ENCODE results near the gene ARAP2.

The ARAP2 gene

DNA sequence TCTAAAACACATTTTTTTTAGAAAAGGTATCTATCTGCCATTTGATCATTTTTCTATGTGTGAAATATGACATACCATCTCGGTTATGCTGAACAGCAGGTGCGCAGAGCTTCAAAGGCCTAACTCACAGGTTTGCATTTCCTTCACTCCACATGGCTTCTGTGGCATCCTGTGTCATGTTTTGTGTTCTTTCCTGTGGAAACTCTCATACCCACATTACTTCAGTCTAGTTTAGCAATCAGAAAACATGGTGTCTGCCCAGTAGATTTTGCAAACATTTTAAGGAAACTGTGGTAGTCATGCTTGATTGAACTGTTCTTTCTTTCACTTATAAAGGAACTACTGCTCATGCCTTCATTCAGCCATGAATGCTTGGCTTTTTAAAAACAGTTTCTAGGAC lies 11.3 kb upstream of the ARAP2 start:
- no peak for DNase-seq

DNA sequence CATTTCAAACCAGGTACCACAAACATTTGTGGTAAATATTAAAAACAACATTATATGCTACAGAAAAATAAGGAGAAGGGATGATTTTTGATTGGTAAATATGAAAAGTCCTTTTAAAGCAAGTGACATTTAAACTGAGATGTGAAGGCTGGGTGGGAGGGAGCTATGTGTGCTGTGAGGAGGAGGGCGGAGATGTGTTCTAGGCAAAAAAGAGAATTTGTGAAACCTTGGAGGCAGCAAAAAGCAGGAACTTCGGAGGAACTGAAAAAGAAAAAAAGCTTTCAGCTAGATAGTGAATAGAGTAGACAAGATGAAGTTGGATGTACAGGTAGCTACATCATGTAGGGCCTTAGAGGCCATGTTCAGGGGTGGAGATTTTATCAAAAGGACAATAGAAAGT lies 10.1 kb upstream of the ARAP2 start:
- DNase-seq: no peak

DNA sequence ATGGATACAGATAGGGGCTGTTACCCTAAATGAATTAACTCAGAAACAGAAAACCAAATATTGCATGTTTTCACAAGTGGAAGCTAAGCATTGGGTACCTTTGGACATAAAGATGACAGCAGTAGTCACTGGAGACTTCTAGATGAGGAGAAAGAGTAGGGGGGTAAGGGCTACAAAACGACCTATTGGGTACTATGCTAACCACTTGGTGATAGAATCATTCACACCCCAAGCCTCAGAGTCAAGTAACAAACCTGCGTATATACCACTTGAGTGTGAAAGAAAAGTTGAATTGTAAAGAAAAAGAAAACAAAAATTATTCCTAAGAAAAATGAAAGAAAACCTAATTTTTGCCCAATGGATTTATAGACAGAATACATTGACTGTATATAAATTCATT lies 7.7 kb upstream of the ARAP2 start:
- DNase-seq: no peak

DNA sequence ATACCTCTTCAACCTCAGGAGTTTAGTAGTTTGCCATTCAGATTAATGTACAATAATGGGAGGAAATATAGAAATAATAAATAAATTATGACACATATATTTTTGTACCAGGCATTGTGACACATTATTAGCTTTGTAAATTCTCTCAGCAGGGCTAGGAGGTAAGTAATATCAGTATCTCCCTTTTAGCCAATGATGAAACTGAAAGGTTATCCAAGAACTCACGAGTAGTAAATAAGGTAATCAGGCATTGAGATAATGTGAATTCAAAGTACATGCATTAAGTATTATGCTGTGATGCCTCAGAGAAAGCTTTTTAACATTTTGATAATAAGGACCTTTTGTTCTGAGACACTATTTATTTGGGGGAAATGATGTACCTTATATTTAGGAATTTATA lies 5.3 kb upstream of the ARAP2 start:
- DNase-seq: no peak

DNA sequence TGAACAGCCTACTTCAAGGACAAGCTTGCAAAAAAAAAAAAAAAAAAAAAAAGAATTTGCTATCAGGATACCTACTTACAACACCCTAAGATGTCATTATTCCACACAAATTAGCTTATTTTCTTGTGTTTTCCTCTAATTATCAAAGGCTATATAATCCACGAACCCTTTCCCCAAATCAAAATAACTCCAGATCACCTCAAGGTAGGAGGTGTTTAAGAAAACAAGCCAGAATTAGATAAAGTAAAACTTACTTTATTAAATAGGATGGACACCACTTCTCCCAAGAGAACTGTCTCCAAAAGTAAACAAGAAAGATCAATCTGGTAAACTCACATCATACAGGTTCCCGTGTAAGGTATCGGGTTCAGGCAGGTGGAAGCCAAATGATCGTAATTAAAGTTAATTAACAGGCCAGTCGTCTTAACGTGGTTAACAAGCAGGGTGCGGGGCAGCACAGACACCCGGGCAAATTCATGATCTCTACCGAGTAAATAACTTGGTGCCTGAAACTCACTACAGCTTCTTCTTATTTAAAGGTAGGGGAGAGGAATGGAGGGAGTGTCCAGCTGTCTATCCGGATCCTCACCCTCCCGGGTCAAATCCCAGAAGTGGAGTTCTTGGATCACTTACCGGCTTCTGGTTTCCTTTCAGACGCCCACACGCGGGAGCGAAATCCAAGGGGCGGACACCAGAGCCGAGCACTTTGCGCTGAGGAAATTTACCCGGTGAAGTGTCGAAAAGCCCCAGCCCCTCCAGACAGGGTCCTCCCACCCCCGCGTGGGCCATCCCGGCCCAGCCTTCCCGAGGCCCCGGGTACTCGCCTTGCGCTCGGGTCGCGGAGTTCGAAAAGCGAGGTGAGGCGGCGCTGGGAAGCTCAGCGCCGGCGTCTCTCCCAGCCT lies 708 bp downstream of the ARAP2 start:
- DNase-seq: no peak

DNA sequence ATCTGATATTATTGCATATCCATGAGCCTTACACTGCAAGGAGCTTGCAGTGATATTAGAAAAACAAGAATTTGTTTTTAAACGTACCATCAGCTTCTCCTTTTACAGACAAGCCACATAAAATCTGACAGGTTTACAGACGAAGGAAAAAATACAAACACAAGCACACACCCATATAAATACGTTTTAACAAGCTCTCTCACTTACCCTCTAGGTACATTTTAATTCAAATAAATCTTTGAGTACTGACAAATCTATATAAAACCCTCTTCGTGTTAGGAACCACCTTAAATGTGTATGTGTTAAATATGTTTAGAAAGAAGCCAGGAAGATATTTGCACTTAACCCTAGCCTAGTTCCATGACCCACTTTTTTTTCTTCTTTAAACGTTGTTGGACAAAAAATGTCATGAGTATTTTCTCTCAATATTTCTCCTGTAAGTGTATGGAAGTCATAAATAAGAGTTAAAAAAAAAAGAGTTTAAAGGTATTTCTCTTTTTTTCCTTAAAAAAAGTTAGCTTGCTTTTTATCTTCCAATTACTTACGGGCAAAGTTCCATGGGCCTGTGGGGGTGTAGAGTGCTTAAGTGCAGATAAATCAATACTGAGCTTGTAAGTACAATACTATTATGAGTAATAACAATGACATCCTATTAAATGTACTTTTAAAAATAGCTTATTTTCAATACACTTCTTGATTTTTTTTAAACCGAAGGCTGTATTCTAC lies 1.5 kb downstream of the ARAP2 start:
- no peak for DNase-seq

DNA sequence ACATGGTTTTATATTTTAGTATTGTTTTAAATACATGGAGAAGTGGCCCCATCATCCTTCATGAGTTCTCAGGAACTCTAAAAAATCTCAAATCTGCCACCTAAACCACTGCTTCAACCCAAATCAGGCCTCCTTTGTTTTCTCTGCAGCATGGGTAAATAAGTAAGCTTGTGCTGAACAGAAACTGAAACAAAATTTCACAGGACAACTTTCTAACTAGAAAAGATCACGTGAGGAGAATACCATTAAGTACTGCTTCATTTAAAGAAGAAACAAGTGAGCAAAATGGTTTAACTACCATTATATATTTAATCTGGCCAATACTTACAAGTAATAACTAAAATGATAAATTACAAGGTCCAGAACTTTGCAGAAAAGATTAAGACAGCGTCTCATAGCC lies 2.5 kb downstream of the ARAP2 start:
- DNase-seq: no peak

DNA sequence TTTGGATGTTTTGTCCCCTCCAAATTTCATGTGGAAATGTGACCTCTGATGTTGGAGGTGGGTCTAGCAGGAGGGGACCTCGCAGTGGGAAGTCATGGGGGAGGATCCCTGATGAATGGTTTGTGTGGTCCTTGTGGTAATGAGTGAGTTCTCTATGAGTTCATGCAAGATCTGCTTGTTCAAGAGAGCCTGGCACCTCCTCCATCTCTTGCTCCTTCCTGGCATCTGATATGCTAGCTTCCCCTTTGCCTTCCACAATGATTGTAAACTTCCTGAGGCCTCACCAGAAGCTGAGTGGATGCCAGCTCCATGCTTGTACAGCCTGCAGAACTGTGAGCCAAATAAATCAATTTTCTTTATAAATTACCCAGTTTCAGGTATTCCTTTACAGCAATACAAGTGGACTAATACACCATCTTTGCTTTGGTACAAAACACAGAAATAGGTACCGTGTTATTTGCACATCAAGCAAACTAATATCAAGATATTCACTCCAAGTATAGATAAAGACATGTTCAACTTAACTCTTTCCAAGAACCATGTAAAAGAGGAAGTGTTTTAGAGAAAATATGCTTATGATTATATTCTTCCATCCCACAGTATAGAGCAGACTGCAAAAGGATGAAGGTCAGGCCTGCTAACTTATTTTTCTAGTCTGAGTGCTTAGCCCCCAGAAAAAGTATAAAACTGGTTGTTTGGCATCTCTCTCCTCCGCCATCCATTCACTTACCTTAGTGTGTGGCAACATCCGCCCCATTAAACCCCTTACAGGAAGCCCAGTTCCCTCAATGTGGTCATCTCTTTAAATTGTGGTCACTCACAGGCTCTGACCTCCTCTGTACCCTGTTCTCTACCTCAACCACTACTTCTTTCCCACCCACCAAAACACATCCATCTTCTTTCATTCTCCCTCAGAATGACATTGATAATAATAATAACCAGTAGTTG lies 6.7 kb downstream of the ARAP2 start:
- no peak for DNase-seq

DNA sequence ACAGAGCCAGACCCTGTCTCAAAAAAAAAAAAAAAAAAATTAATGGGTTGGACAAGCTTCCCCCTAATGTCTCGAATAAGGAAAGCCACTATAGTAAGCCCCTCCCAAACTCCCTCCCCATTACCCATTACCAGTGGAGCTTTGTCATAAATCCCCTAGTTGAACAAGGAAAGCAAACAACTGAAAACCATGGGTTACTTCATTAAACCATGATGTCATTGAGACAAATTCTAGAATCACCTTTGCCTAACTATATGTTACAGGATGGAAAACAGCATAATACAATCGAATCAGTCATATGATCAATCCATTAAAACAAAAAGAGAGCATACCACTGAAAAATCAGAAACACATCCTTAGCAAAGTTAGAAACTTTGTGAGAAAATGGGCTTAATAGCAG lies 8.2 kb downstream of the ARAP2 start:
- DNase-seq: no peak

DNA sequence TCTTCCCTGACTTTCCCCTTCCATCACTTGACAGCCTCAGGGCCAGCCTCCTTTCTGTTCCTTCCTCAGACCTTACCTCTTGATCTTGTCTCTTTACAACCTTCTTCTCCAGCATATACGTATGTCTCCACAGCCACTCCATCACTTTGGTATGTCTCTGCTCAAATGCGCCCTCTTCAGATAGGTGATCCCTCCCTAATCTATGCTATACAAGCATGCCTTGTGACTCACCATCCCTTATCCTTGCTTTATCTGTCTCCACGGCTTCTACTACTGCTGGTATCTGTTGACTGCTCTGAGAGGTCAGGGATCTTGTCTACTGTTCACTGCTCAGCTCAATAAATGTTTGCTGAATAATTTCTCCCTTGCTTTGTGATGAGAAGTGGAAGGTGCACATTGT lies 9.0 kb downstream of the ARAP2 start:
- no peak for DNase-seq

DNA sequence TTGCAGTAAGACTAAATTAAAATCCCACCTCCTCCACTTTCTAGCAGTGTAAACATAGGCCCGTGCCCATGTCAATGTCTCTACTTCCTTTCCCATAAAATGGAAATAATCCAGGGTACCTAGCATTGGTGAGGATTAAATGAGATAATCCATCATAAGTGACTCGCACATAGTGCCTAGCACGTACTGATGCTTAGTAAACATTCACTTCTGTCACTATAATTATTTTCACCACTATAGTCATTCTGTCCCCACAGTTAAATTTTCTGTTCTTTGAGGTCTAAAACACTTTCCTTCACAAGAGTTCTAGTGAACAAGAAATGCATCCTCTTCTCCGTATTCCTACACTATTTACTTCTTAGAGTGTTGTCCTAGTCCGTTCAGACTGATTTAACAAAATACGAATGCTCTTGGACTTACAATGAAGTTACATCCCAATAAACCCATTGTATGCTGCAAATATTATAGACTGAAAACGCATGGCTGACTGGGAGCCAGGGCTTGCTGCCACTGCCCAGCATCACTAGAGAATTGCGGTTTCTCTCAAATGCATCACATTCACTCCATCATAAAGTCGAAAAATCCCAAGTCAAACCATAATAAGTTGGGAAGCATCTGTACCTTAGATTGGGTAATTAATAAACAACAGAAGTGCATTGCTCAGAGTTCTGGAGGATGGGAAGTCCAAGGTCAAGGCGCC lies 10.6 kb downstream of the ARAP2 start:
- no peak for DNase-seq

DNA sequence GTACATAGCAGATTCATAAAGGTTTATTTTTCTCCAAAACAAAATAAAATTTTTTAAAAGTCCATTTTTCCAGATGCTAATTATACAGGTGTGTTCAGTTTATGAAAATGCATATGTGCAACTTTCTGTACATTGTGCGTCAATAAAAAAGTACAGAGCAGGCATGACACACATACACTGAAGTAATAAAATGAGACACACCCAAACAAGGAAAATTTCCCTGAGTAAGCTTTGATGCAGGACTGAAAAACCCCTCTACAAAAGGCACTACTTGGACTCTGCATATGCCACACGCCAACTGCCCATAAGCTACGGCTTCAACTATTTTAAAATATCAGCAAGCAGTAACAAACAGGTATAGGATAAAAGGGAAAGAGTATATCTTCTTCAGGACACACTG lies 13.8 kb downstream of the ARAP2 start:
- DNase-seq: no peak

DNA sequence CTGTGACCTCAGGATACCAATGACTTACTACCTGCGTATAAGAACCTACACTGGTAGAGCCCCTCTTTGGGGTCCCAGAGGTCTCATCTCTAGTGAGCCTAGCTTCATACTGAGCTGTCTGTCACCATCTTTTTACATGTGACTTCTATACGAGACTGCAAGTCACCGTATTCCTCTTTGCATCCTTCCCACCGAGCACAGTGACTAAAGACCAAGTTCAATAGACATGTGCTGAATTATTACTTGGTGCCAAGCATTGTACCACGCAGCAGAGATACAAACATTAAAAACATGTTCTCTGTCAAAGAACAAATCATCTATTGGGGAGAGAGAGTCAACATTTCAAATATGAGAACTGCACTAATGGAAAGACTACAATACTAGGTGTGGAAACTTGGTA lies 16.4 kb downstream of the ARAP2 start:
- no peak for DNase-seq

DNA sequence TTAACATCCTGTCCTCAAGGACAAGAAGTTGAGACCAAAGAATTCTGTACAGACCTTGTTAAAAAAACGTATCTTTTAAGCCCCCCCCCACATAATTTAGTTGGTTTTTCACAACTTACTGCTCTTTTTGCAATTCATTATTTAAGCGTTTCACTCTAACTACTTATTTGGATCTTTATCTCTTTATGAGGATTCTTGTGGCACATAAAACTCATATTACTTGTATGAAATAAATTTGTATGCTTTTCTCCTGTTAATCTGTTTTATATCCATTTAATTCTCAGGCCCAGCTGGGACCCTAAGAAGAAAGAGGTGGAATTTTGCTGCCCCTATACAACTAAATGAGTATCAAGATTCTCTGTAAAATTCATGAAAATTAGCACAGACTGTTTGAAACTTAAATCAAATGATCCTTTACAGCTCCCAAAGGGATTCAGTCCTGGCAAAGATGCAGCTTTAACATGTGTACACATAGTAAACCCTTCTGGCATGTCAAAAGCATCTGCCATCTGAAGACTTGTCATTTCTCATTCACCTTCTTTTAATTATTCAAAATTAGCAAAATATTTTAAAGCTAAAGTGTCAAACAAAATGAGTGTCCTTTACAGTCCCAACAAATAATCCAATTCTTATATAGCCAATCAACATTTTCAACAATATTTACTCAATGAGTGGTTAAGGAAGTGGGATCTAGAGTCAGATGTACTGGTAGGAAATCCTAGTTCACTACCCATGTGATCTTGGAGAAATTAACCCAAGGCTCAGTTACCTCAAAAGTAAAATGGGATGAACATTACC lies 17.7 kb downstream of the ARAP2 start:
- DNase-seq: no peak

DNA sequence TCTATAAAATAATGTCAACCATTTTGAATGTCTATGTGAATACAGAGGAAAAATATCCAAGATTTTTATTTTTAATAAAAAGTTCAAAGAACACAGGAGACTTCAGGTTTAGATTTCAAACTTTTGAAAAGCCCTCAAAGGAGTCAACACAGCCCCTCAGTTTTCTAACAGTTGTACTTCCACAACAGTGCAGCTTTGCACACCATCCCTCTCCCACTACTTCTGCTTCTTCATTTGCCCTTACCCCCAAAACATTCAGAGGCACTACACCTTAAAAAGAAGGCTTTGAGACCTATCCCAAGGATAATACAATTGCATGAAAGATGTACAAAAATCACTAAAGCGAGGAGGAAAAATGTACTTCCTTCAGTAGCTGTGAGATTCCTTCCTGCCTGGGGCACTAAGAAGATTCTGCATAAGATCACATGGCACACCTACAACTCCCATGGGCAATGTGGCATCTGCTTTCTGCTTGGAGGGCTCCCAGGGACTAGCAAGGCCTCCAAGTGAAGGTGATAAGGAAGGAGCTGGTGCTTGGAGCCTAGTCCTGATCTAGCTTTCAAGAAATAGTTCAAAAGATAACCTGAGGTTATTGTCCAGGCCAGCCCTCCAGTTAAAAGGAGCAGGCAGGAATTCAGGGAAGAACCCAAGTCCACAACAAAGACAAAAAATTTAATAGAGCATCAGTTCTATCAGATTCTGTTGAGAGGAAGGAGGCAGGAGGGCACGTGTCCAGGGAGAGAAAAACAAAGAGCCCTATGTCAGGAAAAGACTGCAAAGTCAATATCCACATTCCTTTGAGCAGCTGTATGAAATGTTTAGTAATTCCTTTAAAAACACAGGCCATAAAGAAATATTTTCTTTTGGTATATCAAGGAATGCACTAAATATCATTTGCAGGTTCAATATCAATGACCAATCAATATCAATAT lies 19.1 kb downstream of the ARAP2 start:
- DNase-seq: no peak

DNA sequence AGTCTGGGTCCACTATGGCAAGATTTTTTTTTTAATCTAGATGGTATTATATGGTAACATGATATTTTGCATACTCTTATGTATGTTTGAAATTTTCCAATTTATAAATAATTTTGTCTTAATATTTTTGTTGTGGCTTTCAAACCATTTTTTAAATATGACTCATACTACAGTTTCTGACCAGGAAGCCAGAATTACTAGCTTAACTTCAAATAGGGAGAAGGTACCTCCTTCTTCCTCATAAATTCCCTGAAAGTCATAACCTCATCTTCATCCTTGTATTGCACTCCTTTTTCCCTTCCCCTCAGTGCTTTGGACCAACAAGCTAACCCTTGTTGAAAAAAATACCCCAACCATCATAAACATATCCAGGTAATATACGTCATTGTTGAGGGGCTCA lies 21.6 kb downstream of the ARAP2 start:
- no peak for DNase-seq

DNA sequence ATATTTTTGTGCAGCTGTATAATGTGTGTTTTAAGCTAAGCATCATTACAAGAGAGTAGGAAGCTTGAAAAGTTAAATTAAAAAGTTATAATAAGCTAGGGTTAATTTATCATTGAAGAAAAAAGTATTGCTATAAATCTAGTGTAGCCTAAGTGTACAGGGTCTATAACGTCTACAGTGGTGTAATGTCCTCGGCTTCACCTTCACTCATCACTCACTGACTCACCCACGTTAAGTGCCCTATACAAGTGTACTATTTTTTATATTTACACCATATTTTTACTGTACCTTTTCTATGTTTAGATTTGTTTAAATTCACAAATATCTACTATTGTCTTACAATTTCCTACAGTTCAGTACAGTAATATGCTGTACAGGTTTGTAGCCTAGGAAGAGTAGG lies 23.5 kb downstream of the ARAP2 start:
- no peak for DNase-seq

DNA sequence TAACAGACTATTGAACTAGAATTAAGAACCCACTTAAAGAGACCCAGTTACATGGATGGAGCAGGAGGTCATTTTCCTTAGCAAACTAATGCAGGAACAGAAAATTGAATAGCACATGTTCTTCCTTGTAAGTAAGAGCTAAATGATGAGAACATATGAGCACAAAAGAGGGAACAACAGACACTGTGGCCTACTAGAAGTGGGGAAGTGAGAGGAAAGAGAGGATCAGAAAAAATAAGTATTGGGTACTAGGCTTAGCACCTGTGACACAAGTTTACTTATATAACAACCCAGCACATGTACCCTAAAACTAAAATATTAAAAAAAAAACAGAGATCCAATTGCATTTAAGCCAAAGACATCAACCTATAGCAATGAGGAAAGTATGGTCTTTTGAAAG lies 26.2 kb downstream of the ARAP2 start:
- no peak for DNase-seq

DNA sequence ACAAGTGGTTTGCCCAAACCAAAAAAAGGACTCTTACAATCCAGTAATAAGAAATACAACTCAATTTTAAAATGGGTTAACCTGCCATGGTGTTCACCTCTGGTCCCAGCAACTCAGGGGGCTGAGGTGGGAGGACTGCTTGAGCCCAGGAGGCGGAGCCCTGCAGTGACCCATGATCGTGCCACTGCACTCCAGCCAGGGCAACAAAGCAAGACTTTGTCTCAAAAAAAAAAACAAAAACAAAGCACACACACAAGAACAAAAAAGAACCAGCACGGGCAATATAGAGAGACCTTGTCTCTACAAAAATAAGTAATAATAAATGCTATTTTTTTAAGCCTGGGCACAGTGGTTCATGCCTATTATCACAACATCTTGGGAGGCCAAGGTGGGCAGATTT lies 28.7 kb downstream of the ARAP2 start:
- no peak for DNase-seq

DNA sequence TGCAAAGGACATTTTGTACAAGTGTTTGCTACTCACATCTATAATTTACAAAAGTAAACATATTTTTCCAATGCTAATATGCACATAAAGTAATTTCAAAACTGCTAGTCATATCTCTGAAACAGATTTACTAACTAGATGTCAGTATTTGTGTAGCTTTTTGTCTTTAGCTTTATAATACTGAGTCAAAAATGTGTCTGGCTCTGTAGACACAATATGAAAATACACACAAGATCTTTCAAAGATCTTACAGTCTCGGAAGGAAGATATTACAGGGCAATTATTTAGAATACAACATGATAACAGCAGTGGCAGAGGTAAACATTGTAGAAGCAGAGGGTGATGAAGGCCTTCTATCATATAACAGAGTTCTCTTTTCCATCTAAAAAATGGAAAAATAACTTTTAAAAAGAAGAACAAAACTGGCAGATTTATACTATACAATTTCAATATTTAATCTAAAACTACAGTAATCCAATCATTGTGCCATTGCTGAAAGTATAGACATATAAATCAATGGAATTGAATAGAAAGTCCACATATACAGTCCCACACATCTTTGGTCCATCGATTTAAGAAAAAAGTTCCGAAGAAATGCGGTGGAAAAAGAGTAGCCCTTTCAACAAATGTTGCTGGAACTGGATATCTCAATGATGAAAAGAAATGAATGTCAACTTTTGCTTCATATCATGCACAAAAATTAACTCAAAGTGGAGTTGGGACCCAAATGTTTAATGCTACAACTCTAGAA lies 29.4 kb downstream of the ARAP2 start:
- no peak for DNase-seq
